Measurements from ENCODE around the gene CCDC17. TPM values are rescaled to one million over a fixed set of nuclear protein-coding genes. Genes with fewer than 3 reads are reported as not detected.

CCDC17 gene
- total and polyA plus RNA-seq, 4 donors = 0.30 to 6.4 (median 0.73) TPM

- TF ChIP-seq ZBTB33 (IDR thresholded peaks at IDR 0.05) (no peak), RXRA (IDR thresholded peaks at IDR 0.05) (no peak), CTCF (IDR thresholded peaks at IDR 0.05; ENCODE audit: low read depth, low read length, missing input control) (no peak)
Observed at GRCh38 chr1:45635211-45635610, 11.4 kb upstream of the CCDC17 start (continued).

- peaks cover 13 to 81% (median 67%) of the 10 kb centered on the region in 4 donors for H3K36me3 ChIP-seq (ENCODE audit: control insufficient read depth in 4 of 4, insufficient read depth in 3 of 4, low read depth in 1 of 4, low read length in 3 of 4)
- no peak overlapping the region for H3K4me3 ChIP-seq (ENCODE audit: low read depth in 1 of 3, low read length in 3 of 3)
- no peaks in the 10 kb centered on the region for H3K9me3 ChIP-seq (ENCODE audit: control insufficient read depth in 4 of 4, low read length in 3 of 4)
- WGBS = 87% methylated on average over 1 of the region's 1 CpG
- H3K27ac ChIP-seq (ENCODE audit: low read depth in 1 of 2, low read length in 2 of 2) = no peak overlapping the region
- TF ChIP-seq ZBTB33 (IDR thresholded peaks at IDR 0.05) = no peak
- no peak for TF ChIP-seq TAF1 (conservative IDR thresholded peaks at IDR 0.05)
- no peak for TF ChIP-seq SP1 (IDR thresholded peaks at IDR 0.05)
- no peak for TF ChIP-seq CTCF (IDR thresholded peaks at IDR 0.05; ENCODE audit: low read depth, low read length, missing input control)
- no peak for TF ChIP-seq MAX (IDR thresholded peaks at IDR 0.05)
- TF ChIP-seq GABPA (IDR thresholded peaks at IDR 0.05 in 1 of 2, conservative IDR thresholded peaks at IDR 0.05 in 1 of 2) = no peak
- TF ChIP-seq EGR1 (IDR thresholded peaks at IDR 0.05; ENCODE audit: low read depth in 2 of 2) = no peak
- no peak for TF ChIP-seq RAD21 (IDR thresholded peaks at IDR 0.05)
- TF ChIP-seq ATF3 (IDR thresholded peaks at IDR 0.05) = no peak
- TF ChIP-seq HNF4G (IDR thresholded peaks at IDR 0.05) = no peak
- no peak for TF ChIP-seq YY1 (IDR thresholded peaks at IDR 0.05)
- TF ChIP-seq HNF4A (conservative IDR thresholded peaks at IDR 0.05) = no peak
- H3K27me3 ChIP-seq (ENCODE audit: control insufficient read depth in 4 of 4, insufficient read depth in 4 of 4, low read length in 3 of 4) = no peaks in the 10 kb centered on the region
- no peak overlapping the region for H3K9ac ChIP-seq (ENCODE audit: low read depth in 1 of 2, low read length in 2 of 2)
- no peak for DNase-seq (ENCODE audit: low spot score)
- no peaks in the 10 kb centered on the region for H3K4me1 ChIP-seq (ENCODE audit: control insufficient read depth in 4 of 4, insufficient read depth in 4 of 4, low read length in 3 of 4)
Observed at GRCh38 chr1:45630429-45630828, 6.6 kb upstream of the CCDC17 start.

Data from liver (tissue), 9 donors.